Neural progenitor cell (in vitro differentiated cells): Measurements from ENCODE around the gene UBE2L6. TPM values are rescaled to one million over a fixed set of nuclear protein-coding genes. Genes with fewer than 3 reads are reported as not detected.

ENCODE experiments used
- DNase-seq: peaks from one replicate; pipeline ENCODE4 v3.0.0-alpha.2; 2016; ENCODE audit warnings: low spot score
- H2AFZ ChIP-seq: fragments of 200-600 bp; sonication (generic); replicated peaks from 2 replicates; pipeline ENCODE4 v1.6.1; 2016; ENCODE audit warnings: antibody characterized with exemption
- H3F3A ChIP-seq: fragments of 200-600 bp; sonication (generic); 2 replicates; pipeline ENCODE4 v1.6.1; 2016; ENCODE audit warnings: antibody characterized with exemption, low read depth
- H3K27ac ChIP-seq: fragments of 200-600 bp; sonication (generic); 2 replicates; pipeline ENCODE4 v1.5.1; 2016; ENCODE audit warnings: mild to moderate bottlenecking
- H3K27me3 ChIP-seq: fragments of 200-600 bp; sonication (generic); 2 replicates; pipeline ENCODE4 v1.6.1; 2016; ENCODE audit warnings: mild to moderate bottlenecking, moderate library complexity
- H3K36me3 ChIP-seq: fragments of 200-600 bp; sonication (generic); 2 replicates; pipeline ENCODE4 v1.5.1; 2016
- H3K4me1 ChIP-seq: fragments of 200-600 bp; sonication (generic); 2 replicates; pipeline ENCODE4 v1.6.1; 2016; ENCODE audit warnings: mixed run types
- H3K4me2 ChIP-seq: fragments of 200-600 bp; sonication (generic); 2 replicates; pipeline ENCODE4 v1.6.1; 2016
- H3K4me3 ChIP-seq: fragments of 200-600 bp; sonication (generic); 2 replicates; pipeline ENCODE4 v1.5.1; 2016
- H3K79me2 ChIP-seq: fragments of 200-600 bp; sonication (generic); 2 replicates; pipeline ENCODE4 v1.6.1; 2016; ENCODE audit warnings: low read depth
- H3K9ac ChIP-seq: fragments of 200-600 bp; sonication (generic); 2 replicates; pipeline ENCODE4 v1.6.1; 2016
- H3K9me3 ChIP-seq: fragments of 200-600 bp; sonication (generic); 2 replicates; pipeline ENCODE4 v1.5.1; 2016; ENCODE audit warnings: low read depth
- H4K20me1 ChIP-seq: fragments of 200-600 bp; sonication (generic); 2 replicates; pipeline ENCODE4 v1.6.1; 2016; ENCODE audit warnings: low read depth
- H3K27ac Mint-ChIP-seq: 3 replicates; pipeline ENCODE4 v1.8.0; 2021; ENCODE audit warnings: mixed read lengths
- H3K27me3 Mint-ChIP-seq: 2 replicates; pipeline ENCODE4 v1.8.0; 2022; ENCODE audit warnings: low read depth, mild to moderate bottlenecking, inconsistent platforms, moderate library complexity, mixed read lengths; ENCODE audit not compliant: insufficient read depth
- H3K36me3 Mint-ChIP-seq: 3 replicates; pipeline ENCODE4 v1.8.0; 2021; ENCODE audit warnings: mixed read lengths
- H3K4me1 Mint-ChIP-seq: 3 replicates; pipeline ENCODE4 v1.8.0; 2021; ENCODE audit warnings: mixed read lengths
- H3K4me3 Mint-ChIP-seq: 3 replicates; pipeline ENCODE4 v1.8.0; 2021; ENCODE audit warnings: mild to moderate bottlenecking, moderate library complexity, mixed read lengths
- H3K9me3 Mint-ChIP-seq: 3 replicates; pipeline ENCODE4 v1.8.0; 2020; ENCODE audit warnings: mixed read lengths
- CTCF ChIP-seq: fragments of 200-600 bp; sonication (generic); IDR thresholded peaks from 2 replicates; pipeline ENCODE4 v1.5.1; 2017; ENCODE audit warnings: antibody characterized with exemption, mild to moderate bottlenecking
- EZH2 ChIP-seq: fragments of 200-600 bp; sonication (generic); IDR thresholded peaks from 2 replicates; pipeline ENCODE4 v1.6.1; 2017; ENCODE audit warnings: antibody characterized with exemption, mild to moderate bottlenecking, moderate library complexity
- EZH2phosphoT487 ChIP-seq: fragments of 200-600 bp; sonication (generic); IDR thresholded peaks from 2 replicates; pipeline ENCODE4 v1.6.1; 2017; ENCODE audit warnings: antibody characterized with exemption
- total RNA-seq: library from RNA; depleted of rRNA; stranded (reverse); fragments of >200 nt; gene quantifications from 2 replicates; pipeline ENCODE4 v1.2.3, GENCODE V29; 2015; ENCODE audit warnings: low replicate concordance

Gene UBE2L6
- total RNA-seq, 1 donor from 2014 or later = 76.2 TPM

GRCh38 chr11:57545883-57546282, 21.6 kb downstream of the UBE2L6 start:
- Histone ChIP-seq H4K20me1 (no peaks in the 10 kb centered on the region), H3F3A (no peaks in the 10 kb centered on the region), H3K9ac (no peak overlapping the region), H3K4me1 (peaks cover 6% of the 10 kb centered on the region), H3K4me2 (no peak overlapping the region), H3K9me3 (no peaks in the 10 kb centered on the region), H3K27me3 (no peaks in the 10 kb centered on the region), H3K4me3 (no peak overlapping the region), H2AFZ (no peak overlapping the region), H3K79me2 (no peaks in the 10 kb centered on the region), H3K27ac (no peak overlapping the region), H3K36me3 (no peaks in the 10 kb centered on the region)
- peaks cover 14% of the 10 kb centered on the region for H3K4me1 Mint-ChIP-seq
- H3K36me3 Mint-ChIP-seq = no peaks in the 10 kb centered on the region
- H3K27me3 Mint-ChIP-seq = peaks cover 7% of the 10 kb centered on the region
- H3K4me3 Mint-ChIP-seq = no peak overlapping the region
- H3K27ac Mint-ChIP-seq = no peak overlapping the region
- TF ChIP-seq EZH2phosphoT487 = no peak
- no peak for TF ChIP-seq EZH2
- TF ChIP-seq CTCF = no peak
- no peaks in the 10 kb centered on the region for H3K9me3 Mint-ChIP-seq
- no peak for DNase-seq

- no peak overlapping the region for H3K4me3 Mint-ChIP-seq
- H3K36me3 ChIP-seq = no peaks in the 10 kb centered on the region
- DNase-seq = no peak
- H3K4me1 ChIP-seq = peaks cover 6% of the 10 kb centered on the region
- no peaks in the 10 kb centered on the region for H3K79me2 ChIP-seq
- H3K27me3 ChIP-seq = no peaks in the 10 kb centered on the region
- H3K36me3 Mint-ChIP-seq = no peaks in the 10 kb centered on the region
- H3K27me3 Mint-ChIP-seq = peaks cover 7% of the 10 kb centered on the region
- no peaks in the 10 kb centered on the region for H3F3A ChIP-seq
- H3K9ac ChIP-seq = no peak overlapping the region
- no peak overlapping the region for H3K27ac Mint-ChIP-seq
- TF ChIP-seq CTCF = no peak
- no peak for TF ChIP-seq EZH2
- no peak for TF ChIP-seq EZH2phosphoT487
- H3K27ac ChIP-seq = no peak overlapping the region
- peaks cover 14% of the 10 kb centered on the region for H3K4me1 Mint-ChIP-seq
- no peak overlapping the region for H3K4me3 ChIP-seq
- no peaks in the 10 kb centered on the region for H4K20me1 ChIP-seq
- H3K4me2 ChIP-seq = no peak overlapping the region
- H3K9me3 Mint-ChIP-seq = no peaks in the 10 kb centered on the region
- no peaks in the 10 kb centered on the region for H3K9me3 ChIP-seq
- H2AFZ ChIP-seq = no peak overlapping the region
Observed at GRCh38 chr11:57544566-57544965, 22.9 kb downstream of the UBE2L6 start.

GRCh38 chr11:57543593-57543992, 23.9 kb downstream of the UBE2L6 start:
- H4K20me1 ChIP-seq = no peaks in the 10 kb centered on the region
- H3K27me3 Mint-ChIP-seq = peaks cover 7% of the 10 kb centered on the region
- H3K36me3 Mint-ChIP-seq = no peaks in the 10 kb centered on the region
- no peaks in the 10 kb centered on the region for H3K9me3 Mint-ChIP-seq
- no peak overlapping the region for H3K27ac Mint-ChIP-seq
- no peak overlapping the region for H3K9ac ChIP-seq
- H3K27ac ChIP-seq = no peak overlapping the region
- no peak overlapping the region for H3K4me2 ChIP-seq
- no peaks in the 10 kb centered on the region for H3K36me3 ChIP-seq
- no peak overlapping the region for H3K4me3 Mint-ChIP-seq
- no peaks in the 10 kb centered on the region for H3K27me3 ChIP-seq
- H2AFZ ChIP-seq = no peak overlapping the region
- H3K4me3 ChIP-seq = no peak overlapping the region
- TF ChIP-seq EZH2 (no peak), CTCF (no peak), EZH2phosphoT487 (no peak)
- H3K9me3 ChIP-seq = no peaks in the 10 kb centered on the region
- no peaks in the 10 kb centered on the region for H3K79me2 ChIP-seq
- H3F3A ChIP-seq = no peaks in the 10 kb centered on the region
- peaks cover 6% of the 10 kb centered on the region for H3K4me1 ChIP-seq
- H3K4me1 Mint-ChIP-seq = peaks cover 14% of the 10 kb centered on the region
- DNase-seq = no peak
